ENCODE results near the gene DSCAML1.
"Not testable (repeated sequence)": the region's sequence is repeated elsewhere in the genome, so short reads cannot be mapped to it uniquely, and the experiment has no call there.

Gene DSCAML1

DNA sequence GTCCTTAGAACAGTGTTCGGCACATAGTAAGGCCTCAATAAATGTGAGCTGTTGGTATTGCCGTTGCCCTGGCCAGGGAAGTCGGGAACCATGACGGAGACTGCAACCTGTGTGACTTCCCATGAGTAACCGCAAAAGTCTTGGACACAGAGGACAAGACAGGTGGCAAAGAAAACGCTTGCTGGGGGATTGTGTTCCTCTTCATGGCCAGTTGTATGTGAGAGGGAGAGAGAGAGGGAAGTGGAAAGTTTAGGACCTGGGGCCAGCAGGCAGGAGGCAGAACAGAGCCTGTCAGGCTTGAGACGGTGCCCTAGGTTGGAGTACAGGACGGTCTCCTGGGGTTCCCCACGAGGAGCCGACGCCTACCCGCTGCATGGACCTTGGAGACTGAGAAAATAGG, 379.2 kb downstream of the DSCAML1 start:
- no peak for DNase-seq (ENCODE audit: low read depth in 2 of 3, low spot score in 1 of 3)

DNA sequence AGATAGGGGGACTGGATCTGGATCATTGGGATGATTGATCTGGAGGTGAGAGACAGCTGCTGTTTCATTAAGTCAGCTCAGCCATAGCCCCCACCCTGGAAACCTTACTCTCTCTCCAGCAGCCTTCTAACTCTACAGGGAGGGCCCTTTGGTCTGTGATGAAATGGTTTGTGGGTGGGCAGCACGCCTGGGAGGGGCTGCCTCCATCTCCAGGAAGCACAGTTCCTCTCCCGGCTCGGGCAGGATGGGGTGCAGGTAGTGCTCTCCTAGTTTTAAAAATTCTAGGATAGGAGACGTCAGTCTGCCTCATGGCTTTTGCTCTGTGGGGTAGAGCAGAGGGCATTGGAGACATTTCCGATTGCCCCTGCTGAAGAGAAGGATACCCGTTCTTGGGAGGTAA, 379.7 kb downstream of the DSCAML1 start:
- DNase-seq (ENCODE audit: low read depth in 2 of 3, low spot score in 1 of 3) = no peak

DNA sequence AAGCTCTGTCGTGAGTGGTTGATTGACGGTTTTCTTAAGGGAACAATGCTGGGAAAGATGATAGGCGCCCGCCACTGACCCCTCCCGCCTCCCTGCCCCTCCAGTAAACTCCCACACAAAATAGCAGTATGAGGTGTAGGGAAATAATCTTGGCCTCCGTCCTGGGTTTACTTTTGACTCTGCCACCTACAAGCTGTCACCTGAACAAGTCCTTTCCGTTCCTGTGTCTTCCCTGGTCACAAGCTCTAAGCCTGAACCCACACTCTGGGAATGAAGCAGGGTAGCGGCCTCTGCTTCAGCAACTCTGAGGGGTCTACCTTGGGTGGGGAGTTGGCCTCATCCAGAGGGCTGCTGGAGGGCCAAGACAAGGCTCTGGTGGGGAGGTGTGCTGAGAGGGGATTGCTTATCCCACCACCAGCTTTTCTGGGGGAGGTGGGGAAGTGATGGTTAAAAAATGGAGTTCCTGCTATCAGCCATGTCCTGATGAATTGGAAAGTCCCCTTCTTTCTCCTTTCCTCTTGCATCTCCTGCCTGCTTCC, 381.6 kb downstream of the DSCAML1 start:
- DNase-seq (ENCODE audit: low read depth in 2 of 3, low spot score in 1 of 3) = no peak

DNA sequence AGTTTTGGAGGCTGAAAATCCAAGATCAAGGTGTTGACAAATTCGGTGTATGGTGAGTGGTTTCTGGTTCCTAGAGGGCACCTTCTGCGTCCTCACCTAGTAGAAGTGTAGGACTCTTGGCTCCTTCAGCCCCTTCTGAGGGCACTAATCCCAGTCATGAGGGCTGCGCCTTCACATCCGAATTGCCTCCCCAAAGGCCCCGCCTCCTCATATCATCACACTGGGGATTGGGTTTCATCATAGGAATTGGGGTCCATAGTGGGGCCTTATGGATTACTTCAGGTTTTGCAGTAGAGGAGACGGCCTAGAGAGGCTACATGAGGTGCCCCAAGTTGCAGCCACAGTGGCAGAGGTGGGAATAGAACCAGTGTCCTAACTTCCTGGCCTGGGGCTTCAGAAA, 382.3 kb downstream of the DSCAML1 start:
- DNase-seq (ENCODE audit: low read depth in 2 of 3, low spot score in 1 of 3) = no peak

DNA sequence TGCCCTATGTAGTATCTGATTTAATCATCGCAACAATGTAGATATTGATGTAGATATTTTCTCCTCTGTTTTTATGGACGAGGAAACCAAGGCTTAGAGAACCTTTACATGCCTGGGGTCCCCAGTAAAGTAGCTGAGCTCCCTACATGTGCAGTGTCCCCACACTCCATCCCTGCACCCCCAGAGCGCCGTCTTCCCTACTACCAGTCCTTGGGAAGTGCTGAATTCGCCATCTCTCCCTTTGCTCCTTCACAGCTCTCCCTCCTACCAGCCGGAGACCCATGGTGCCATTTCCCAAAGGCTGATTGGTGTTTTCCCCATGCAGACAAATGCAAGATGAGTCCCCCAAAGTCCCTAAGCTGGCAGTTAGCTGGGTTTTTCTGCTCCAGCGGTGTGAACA, 383.4 kb downstream of the DSCAML1 start:
- DNase-seq (ENCODE audit: low read depth in 2 of 3, low spot score in 1 of 3) = no peak

DNA sequence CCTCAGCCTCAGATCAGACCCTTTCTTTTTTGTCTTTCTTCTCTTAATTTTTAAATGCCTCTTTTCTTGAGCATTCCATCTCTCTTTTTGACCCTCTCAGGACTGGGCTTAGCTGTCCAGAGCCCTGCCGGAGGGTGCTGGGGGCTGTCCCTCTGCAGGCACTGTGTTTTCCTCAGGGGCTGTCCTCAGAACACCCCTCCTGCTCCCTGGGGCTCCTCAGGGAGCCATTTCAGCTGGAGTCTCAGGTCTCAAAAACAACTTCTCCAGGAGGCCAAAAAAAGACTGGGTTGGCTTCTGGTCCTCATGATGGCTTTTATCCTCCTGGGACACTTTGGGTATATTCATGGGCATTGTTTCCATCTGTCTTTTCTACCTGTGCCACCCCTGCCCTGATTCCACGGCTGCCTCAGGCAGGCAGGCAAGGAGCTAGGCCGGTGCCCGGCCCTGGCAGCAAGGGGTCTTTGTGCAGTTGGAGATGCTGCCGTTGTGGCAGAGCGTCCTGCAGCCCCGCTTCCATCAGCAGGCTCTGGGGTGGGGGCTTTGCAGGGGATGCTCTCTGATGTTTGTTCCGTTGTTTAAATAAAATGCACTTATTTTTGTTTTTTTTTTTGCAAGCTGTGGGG, 384.3 kb downstream of the DSCAML1 start:
- DNase-seq (ENCODE audit: low read depth in 2 of 3, low spot score in 1 of 3) = no peak

DNA sequence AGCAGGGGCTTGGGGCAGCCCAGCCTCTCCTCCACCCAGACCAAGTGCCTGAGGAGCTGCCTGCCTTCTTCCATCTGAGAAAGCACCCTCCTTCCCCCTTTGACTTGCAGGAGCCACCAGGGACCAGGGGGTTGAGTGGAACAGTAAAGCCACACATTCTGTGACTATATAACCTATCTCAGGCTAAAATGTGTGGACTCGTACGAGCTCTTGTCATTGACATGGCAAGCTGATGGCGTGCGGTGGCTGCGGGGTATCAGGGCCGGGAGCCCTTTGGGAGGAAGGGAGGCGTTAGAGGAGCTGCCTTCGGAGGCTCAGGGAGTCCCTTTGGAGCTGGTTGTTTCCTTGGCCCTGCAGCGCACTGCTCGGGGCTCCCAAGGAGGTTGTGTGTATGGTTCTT, 384.8 kb downstream of the DSCAML1 start:
- no peak for DNase-seq (ENCODE audit: low read depth in 2 of 3, low spot score in 1 of 3)

DNA sequence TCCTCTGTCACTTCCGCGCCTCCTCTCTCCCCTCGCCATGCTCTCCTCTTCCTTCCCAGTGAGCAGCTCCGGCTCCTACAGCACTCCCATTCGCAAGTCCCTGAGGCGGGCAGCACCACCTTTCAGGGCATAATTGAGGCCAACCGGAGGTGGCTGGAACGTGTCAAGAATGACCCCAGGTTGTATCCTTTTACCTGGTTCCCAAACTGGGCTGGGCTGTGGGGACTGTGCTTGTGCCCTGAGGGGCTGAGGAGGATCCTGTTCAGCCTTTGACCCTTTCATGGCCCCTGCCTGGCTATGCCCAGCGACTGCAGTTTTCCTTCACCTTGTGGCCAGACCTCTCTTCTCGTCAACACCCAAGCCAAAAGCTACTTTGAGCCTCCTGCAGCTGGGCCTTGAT, 385.3 kb downstream of the DSCAML1 start:
- DNase-seq (ENCODE audit: low read depth in 2 of 3, low spot score in 1 of 3) = no peak

DNA sequence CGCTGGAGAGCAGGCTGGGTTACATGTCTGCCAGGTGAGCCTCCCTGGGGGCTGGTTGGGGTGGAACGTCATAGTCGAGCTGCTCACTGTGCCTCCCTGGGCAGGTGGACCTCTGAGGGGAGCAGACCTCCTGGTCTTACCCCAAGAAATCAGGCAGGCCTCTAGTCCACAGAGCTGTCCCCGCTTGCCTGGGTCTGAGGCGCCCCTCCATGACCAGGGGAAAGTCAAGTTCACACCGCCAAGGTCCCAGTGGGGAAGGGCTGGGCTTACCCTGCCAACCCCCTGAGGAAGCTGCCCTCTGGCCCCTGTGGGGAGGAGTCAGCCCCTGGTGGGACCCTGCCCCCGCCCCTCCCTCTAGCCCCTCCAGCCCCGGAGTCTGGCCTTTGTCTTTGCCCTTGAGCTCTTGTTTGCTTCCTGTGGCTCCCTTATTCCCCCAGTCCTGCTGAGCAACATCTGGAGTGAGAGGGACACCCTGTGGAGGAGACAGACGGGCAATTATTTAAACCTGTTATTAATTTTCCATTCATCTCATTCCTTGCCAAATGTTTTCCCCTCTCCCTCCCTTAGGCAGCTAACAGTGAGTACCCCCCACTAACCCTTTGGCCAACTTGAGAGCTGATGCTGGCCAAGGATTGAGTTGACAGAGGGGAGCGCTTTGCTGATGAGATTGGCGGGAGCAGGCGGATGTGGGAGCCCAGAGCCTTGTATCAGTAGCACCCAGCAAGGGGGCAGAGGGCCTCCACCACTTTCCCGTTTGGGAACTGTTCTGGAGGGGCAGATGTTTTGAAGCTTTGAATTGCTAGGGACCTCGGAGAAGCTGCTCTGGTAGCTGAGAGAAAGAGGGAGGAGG, 385.9 kb downstream of the DSCAML1 start:
- DNase-seq (ENCODE audit: low read depth in 2 of 3, low spot score in 1 of 3) = no peak

DNA sequence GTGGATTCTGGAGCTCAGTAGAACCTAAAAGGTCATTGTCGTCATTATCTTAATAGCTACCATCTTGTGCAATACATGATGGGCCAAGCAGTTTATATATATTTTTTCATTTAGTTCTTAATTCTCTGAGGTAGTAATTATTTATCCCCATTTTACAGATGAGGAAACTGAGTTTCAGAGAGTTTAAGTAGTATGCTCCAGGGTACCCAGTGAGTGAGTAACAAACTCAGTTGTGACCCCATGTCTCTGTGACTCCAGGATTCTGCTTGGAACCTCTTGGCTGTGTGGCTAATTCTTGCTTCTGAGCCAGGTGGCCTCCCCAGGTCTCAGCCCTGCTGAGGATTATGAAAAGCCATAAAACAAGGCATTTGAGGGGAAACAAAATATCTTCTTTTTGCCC, 386.8 kb downstream of the DSCAML1 start:
- DNase-seq (ENCODE audit: low read depth in 2 of 3, low spot score in 1 of 3) = no peak

DNA sequence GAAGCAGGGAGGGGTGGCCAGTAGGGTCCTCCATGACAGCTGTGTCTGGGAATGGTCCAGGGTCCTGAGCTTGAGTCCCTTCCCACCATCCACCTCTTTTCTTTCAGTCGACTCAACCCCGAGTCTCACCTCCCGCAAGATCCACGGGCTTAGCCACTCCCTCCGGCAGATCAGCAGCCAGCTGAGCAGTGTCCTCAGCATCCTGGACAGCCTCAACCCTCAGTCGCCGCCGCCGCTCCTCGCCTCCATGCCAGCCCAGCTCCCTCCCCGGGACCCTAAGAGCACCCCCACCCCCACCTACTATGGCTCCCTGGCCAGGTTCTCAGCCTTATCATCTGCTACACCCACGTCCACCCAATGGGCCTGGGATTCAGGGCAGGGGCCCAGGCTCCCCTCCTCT, 387.5 kb downstream of the DSCAML1 start:
- no peak for DNase-seq (ENCODE audit: low read depth in 2 of 3, low spot score in 1 of 3)

DNA sequence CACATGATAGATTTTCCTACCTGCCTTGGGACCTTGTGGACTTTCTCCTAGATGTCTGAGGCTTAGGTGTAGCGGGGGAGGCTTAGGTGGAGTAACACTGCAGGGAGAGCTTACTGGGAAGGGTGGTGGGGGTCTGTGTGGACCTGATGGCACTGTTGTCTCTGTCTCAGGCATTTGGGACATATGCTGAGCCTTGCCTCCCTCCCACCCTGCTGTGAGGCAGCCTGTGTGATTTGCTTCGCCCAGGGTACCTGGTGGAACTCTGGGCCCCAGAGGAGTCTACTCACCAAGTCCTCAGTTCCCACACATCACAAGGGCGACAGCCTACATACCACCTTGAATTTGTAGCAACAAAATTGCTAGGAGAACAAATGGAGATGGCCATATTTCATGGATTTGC, 388.7 kb downstream of the DSCAML1 start:
- DNase-seq (ENCODE audit: low read depth in 2 of 3, low spot score in 1 of 3) = no peak

DNA sequence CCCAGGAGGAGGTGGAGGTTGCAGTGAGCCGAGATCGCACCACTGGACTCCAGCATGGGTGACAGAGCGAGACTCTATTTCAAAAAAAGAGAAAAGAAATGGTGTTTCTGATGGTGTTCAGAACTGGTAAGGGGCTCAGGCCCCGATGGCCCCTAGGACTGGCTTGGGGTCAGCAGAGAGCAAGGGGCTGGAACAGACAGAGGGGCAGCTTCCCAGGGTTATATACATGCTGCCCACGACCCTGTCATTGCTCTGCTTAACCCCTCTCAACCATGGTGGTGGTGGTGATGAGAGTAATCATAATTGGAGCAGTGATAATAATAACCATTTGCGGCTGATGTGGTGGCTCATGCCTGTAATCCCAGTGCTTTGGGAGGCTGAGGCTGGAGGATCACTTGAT, 390.0 kb downstream of the DSCAML1 start:
- DNase-seq (ENCODE audit: low read depth in 2 of 3, low spot score in 1 of 3) = no peak

DNA sequence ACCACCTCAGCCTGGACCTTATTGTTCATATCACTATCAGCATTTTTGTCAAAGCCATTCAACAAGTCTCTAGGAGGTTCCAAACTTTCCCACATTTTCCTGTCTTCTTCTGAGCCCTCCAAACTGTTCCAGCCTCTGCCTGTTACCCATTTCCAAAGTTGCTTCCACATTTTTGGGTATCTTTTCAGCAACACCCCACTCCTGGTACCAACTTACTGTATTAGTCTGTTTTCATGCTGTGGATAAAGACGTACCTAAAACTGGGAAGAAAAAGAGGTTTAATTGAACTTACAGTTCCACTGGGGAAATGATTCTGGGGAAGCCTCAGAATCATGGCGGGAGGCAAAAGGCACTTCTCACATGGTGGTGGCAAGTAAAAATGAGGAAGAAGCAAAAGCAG, 391.1 kb downstream of the DSCAML1 start:
- DNase-seq (ENCODE audit: low read depth in 2 of 3, low spot score in 1 of 3) = not testable (repeated sequence)

DNA sequence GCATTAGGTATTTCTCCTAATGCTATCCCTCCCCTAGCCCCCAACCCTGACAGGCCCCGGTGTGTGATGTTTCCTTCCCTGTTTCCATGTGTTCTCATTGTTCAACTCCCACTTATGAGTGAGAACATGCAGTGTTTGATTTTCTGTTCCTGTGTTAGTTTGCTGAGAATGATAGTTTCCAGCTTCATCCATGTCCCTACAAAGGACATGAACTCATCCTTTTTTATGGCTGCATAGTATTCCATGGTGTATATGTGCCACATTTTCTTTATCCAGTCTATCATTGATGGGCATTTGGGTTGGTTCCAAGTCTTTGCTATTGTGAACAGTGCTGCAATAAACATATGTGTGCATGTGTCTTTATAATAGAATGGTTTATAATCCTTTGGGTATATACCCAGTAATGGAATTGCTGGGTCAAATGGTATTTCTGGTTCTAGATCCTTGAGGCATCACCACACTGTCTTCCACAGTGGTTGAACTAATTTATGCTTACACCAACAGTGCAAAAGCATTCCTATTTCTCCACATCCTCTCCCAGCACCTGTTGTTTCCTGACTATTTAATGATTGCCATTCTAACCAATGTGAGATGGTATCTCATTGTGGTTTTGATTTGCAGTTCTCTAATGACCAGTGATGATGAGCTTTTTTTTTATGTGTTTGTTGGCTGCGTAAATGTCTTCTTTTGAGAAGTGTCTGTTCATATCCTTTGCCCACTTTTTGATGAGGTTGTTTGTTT, 397.7 kb downstream of the DSCAML1 start:
- not testable (repeated sequence) for DNase-seq (ENCODE audit: low read depth in 2 of 3, low spot score in 1 of 3)

DNA sequence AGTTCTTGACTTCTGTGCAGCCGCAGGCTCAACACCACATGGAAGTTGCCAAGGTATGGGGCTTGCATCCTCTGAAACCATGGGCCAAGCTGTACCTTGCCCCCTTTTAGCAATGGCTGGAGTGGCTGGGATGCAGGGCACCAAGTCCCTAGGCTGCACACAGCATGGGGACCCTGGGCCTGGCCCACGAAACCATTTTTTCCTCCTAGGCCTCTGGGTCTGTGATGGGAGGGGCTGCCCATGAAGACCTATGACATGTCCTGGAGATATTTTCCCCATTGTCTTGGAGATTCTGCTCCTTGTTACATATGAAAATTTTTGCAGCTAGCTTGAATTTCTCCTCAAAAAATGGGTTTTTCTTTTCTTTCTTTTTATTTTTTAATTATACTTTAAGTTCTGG, 398.4 kb downstream of the DSCAML1 start:
- DNase-seq (ENCODE audit: low read depth in 2 of 3, low spot score in 1 of 3) = not testable (repeated sequence)

DNA sequence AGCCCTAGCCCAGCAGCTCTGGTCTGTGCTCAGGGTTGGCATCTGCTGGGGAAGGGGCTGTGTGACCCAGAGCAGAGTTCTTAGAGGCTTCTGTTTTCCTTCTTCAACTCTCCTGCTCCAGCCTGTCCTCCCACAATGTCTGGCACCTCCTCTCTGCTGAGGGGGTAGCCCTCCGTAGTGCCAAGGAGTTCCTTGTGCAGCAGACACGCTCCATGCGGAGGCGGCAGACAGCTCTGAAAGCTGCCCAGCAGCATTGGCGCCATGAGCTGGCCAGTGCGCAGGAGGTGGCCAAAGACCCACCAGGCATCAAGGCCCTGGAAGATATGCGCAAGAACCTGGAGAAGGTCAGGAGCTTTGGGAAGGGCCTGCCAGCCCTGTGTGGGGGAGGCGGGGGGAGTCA, 400.0 kb downstream of the DSCAML1 start:
- DNase-seq (ENCODE audit: low read depth in 2 of 3, low spot score in 1 of 3) = no peak

DNA sequence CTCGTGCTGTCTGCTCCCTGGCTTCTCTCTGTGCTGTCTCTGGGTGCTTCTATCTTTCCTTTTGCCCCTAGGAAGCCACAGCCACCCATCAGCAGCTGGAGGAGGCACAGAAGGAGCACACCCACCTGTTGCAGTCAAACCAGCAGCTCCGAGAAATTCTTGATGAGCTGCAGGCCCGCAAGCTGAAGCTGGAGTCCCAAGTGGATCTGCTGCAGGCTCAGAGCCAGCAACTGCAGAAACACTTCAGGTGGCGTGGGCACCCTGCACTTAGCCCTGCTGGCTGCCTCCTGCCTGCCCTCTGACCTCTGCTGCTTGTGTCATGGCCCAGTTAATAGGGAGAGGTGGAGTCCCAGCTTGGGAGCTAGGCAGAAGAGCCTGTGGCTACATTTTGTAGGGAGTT, 401.5 kb downstream of the DSCAML1 start:
- DNase-seq (ENCODE audit: low read depth in 2 of 3, low spot score in 1 of 3) = no peak

DNA sequence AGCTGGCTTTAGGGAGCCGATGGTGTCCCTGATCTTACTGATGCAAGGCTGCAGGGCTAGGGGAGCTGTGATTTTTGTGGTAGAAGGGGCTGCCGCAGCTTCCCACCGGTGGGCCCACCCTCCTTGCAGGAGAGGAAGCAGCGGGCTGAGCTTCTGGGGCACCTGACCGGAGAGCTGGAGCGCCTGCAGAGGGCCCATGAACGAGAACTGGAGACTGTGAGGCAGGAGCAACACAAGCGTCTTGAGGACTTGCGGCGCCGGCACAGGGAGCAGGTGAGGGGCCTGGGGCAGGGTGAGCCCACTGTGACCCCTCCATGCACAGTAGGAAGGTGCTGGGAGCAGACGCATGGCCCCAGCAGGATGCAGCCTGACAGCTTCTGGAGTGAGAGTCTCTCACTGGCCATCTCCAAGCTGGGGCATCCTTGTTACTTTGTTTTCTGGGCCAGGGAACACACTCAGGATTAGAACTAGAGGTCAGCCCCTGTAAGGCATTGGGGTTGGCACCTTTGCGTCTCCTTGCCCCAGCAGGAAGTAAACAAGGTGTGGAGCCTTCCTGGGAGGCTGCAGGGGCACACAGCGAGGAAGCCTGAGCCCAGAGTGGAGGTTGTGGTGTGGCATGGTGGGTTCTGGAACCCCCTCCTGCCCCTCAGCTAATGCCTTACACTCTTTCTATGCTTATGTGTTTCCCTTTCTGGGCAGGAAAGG, 402.6 kb downstream of the DSCAML1 start:
- no peak for DNase-seq (ENCODE audit: low read depth in 2 of 3, low spot score in 1 of 3)

DNA sequence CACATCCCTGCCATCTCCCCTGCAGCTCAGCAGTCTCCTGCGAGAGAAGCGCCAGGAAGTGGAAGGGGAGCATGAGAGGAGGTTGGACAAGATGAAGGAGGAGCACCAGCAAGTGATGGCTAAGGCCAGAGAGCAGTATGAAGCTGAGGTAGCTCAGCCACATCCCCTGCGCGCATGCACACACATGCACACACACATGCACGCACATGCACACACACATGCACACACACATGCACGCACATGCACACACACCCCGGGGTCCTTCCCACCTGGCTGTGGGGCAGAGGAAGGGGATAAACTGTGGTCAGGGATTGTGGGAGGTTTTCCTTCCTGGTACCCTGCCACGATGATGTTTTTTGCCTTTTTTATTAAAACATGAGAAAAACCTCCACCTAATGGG, 404.0 kb downstream of the DSCAML1 start:
- DNase-seq (ENCODE audit: low read depth in 2 of 3, low spot score in 1 of 3) = no peak

DNA sequence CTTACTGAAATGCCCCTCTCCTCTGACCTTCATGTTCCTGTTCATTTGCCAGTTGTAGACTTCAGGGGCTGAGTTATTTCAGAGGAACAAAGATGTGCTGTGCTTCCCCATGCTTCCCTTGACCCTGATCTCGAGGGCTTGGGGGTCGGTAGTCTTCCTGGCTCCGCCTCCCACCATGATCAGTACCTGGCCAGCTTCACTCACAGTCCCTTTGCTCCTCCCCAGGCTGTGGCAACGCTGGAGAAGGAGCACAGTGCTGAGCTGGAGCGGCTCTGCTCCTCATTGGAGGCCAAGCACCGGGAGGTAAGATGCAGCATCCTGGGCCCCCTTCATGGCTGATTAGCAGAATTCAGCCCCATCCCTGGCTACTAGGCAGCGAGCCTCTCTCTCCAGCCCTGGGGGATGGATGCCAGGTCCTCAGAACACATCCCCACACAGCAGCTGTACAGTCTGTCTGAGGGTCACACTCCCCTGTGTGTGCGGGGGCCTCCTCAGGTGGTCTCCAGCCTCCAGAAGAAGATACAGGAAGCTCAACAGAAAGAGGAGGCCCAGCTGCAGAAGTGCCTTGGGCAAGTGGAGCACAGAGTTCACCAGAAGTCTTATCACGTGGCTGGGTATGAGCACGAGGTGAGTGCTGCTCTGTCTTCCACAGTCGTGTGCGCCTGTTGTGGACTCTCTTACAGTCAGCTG, 404.9 kb downstream of the DSCAML1 start:
- DNase-seq (ENCODE audit: low read depth in 2 of 3, low spot score in 1 of 3) = no peak
